GM21528 (cell line): ENCODE results near the gene GDAP2.

Source experiments
- ATAC-seq: cut with Tn5 transposase; IDR thresholded peaks from one replicate; pipeline ENCODE4 v1.9.1; 2021; ENCODE audit warnings: mild to moderate bottlenecking, moderate library complexity; ENCODE audit not compliant: unreplicated experiment, low FRiP score

Gene GDAP2

GRCh38 chr1:117814856-117815797 lies 114.3 kb downstream of the GDAP2 start:
- no peak for ATAC-seq
